Cerebellar cortex (tissue), 1 donor: ENCODE results near the gene SALL1.

ENCODE experiments used
- DNase-seq: peaks from one replicate; pipeline ENCODE4 v3.0.0-alpha.2; 2015; ENCODE audit warnings: low spot score

Gene SALL1

DNA sequence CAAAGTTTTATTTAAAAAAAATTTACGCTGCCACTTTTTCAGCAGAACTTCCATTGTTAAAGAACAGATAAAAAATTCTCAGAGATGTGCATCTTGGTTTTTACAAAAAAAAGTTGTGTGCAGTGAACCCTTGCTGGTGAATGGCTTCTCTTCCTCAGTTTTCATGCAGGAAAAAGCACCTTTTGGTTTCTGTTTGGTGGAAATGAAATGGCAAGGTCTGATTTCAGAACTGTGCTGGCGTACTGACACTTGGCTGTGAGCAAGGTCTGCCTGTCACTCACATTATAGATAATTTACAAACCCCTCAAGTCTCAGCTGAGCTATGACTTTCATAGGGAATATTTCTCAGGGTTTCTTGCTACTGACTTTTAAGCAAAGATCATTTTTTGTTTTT, 5.7 kb upstream of the SALL1 start:
- DNase-seq: no peak

- no peak for DNase-seq
Measured at GRCh38 chr16:51155820-51156806, 5.0 kb upstream of the SALL1 start.

- no peak for DNase-seq
Measured at GRCh38 chr16:51155199-51155607, 4.1 kb upstream of the SALL1 start.

DNA sequence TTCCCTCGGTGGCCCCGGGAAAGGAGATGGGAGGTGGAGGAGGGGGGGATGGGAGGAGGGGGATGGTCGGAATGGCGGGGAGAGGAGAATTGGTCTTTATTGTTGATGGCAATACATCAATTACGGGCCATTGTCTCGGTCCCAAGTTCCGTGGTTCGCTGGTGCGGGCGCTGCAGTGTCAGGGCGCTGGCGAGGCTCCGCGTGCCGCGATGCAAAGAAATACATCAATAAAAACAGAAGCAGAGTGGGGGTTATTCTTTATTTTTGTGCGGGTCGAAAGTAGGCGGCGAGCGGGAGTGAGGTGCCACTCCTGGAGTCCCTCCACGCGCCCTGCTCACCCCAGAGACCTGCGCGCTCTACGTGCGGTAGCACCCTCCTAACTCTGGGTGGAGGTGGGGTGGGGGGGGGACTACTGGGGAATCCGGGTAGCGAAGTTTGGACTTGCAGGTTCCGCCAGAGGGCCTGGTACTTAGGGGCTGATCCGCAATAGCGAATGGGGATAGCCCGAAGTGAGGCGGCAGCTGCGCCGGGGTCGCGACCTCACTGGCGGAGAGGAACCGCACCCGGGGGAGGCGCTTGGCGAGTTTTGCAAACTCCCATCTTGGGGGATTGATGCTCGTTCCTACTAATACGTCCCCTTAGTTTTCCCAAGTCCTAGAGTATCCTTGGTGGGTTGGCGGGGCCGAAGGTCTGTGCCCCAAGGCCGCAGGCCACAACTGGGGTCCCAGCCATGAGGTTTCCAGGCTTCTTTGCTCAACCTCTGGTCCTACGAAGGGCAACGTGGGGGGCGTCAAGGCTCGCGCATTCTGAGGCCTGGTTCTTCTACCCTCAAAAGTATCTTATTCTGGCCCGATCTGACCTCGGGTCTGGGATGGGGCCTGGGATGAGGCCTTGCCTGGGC, 3.5 kb upstream of the SALL1 start:
- DNase-seq: no peak

DNA sequence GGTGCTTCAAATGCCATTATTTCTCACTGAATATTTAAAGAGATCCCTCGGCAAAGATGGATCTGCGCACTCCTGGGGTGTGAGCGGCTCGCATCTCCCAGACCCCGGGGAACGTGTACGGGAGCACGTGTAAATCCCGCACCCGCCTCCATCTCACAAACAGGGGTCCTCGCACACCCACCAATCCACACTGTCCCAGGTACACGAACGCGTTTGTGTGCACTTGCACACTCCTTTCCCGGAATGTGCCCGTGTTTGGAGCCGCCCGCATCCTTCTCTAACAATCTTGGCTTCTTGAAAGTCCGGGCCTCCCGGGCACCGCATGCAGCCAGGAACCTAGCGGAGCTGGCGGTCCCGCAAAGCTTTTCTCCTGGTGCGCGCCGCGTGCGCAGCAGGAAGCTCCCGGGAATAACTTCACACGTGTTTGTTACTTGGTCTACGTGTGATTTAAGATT, 2.5 kb upstream of the SALL1 start:
- DNase-seq: no peak

DNA sequence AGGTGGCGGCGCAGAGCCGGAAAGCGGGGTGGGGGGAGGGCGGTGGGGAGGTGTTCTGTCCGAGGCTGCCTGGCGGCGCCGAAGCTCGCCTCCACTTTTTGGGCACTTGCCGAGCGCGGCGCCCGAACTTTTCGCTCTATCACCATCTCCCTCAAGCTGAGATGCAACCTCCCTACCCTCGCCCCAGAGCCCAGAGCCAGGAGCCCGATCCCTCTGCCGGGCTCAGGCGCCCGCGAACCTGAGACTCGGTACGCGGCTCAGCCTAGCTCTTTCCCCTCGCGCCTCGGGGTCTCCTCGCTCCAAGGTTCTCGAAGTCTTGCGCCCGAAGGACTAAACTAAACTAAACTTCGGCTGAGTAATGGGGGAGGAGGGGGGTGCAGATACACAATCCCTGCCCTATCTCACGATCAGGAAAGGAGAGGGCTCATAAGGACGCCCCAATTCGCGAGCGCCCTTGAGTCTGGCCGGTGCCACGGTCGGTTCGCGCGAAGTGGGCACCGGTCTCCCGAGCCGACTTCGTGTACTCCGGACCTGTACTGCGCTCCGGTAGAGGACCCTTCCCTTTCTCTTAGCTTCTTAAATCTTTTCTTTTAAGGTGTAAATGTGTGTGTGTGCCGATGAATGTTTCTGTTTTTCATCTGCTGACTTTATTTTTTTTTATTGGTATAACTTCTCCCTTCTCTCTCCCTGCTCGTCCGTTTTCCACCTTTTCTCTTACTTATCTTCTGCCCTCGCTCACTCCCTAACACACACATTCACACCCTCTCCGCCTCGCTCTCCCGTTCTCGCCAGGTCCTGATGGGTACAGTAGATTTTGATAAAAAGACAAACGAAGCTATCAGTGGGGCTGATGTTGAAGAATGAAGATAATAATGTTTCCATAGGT, 1.9 kb upstream of the SALL1 start:
- DNase-seq: no peak

GRCh38 chr16:51151961-51152663, 1.0 kb upstream of the SALL1 start:
- DNase-seq: no peak

- DNase-seq: no peak
Measured at GRCh38 chr16:51151435-51151960, 428 bp upstream of the SALL1 start.

GRCh38 chr16:51150165-51150887, 744 bp downstream of the SALL1 start:
- no peak for DNase-seq

DNA sequence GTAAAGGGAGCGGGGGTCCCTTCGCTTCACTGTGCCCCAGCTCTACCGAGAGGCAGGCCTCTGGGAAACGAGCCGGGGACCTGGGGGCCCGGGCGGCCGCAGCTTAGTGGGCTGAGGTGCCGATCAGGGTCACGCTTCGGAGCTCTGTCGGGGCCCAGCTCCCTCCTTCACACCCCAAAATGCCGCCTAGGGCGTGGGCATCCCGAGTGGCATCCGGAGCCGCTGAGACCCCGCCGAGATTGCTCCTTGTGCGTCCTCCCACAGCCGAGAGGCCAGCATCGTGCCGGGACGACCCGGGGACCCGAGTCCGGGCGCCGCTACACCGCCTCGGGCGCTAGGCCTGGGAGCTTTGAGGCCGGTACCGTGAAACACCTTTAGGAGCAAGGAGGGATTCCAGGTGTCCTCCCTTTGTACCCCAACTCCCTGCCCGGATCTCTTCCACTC, 1.3 kb downstream of the SALL1 start:
- no peak for DNase-seq

DNA sequence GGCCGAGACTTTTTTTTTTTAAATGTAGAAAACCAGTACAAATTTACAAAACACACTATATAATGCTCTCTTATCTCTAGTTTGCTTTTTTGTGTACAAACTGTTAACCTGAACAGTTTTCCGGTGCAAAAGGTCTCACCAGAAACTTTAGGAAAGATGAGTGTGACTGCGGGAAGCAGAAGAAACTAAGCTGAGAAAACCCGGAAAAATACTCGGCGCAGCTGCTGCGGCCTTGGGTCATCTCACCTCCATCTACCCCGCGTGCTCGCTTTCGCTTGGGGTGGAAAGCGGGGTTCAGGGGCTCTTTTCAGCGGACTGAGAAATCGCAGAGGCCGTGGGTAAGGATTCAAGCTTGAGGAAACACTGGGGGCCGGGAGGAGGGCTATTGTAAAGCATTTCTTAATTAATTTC, 1.8 kb downstream of the SALL1 start:
- no peak for DNase-seq

GRCh38 chr16:51148678-51149228, 2.3 kb downstream of the SALL1 start:
- no peak for DNase-seq

- no peak for DNase-seq
Measured at GRCh38 chr16:51147776-51148677, 3.0 kb downstream of the SALL1 start.

- no peak for DNase-seq
Measured at GRCh38 chr16:51146256-51146924, 4.7 kb downstream of the SALL1 start.

DNA sequence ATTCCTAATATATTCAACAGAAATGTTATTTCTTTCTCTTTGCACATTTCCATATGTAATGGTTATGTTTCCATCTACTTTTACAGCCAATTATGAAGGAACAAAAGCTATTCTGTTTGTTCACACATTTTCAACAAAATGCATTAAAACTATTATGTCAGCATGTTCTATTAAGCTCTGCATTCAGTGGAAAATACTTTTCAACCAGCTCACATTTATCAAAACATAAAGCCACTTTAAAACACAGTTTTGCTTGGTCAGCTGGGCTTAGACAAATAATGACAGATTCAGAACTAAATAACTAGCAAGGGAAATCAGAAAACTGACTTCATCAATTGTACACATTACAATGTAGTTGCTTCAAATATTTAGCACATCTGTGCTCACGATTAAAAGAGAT, 6.9 kb downstream of the SALL1 start:
- DNase-seq: no peak

GRCh38 chr16:51143196-51143977, 7.7 kb downstream of the SALL1 start:
- no peak for DNase-seq

DNA sequence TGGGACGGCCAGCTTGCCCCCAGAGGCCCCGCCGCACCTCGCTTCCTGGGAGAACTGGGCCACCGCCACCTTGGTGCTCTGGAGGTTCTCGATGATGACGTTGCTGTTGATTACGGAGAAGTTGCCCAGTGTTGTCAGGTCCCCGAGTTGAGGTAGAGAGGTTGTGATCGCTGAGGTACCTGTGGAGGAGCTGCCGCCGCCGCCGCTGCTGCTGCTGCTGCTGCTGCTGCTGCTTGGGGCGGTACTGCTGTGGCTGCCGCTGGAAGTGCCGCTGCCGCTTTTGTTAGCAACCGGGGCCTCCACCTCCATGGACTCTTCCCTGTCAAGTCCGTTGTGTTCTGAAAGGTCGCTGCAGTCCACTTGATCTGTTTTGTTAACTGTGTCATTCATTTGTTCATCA, 9.5 kb downstream of the SALL1 start:
- no peak for DNase-seq
